ENCODE results near the gene SCGB1C2. TPM values are rescaled to one million over a fixed set of nuclear protein-coding genes. Genes with fewer than 3 reads are reported as not detected.

SCGB1C2 gene
- total RNA-seq, 1 experiment from 2014 or later: not detected

GRCh38 chr17:180381-181244 is 43.2 kb downstream of the SCGB1C2 start:
- Histone ChIP-seq H3F3A (ENCODE audit: insufficient read depth, low read depth) (no peaks in the 10 kb centered on the region), H3K27ac (no peak overlapping the region), H3K4me3 (no peak overlapping the region), H3K27me3 (ENCODE audit: insufficient read depth, low read depth) (peaks cover 38% of the 10 kb centered on the region), H2AFZ (no peak overlapping the region), H3K79me2 (ENCODE audit: low read depth) (no peaks in the 10 kb centered on the region), H3K4me1 (replicated peaks; ENCODE audit: insufficient read depth) (no peaks in the 10 kb centered on the region), H3K36me3 (ENCODE audit: low read depth) (no peaks in the 10 kb centered on the region), H3K9me2 (ENCODE audit: insufficient read depth) (no peaks in the 10 kb centered on the region), H4K20me1 (ENCODE audit: insufficient read depth) (no peaks in the 10 kb centered on the region), H3K4me2 (no peak overlapping the region), H3K9me3 (ENCODE audit: insufficient read depth, low read depth) (no peaks in the 10 kb centered on the region)
- intact Hi-C loops (cut with micrococcal nuclease; ENCODE audit: unreplicated experiment): no loop called here
- CTCF ChIA-PET: no interaction called here
- POLR2A ChIA-PET (ENCODE audit: unreplicated experiment): no interaction called here
- TF ChIP-seq CTCF (conservative IDR thresholded peaks at IDR 0.05) (no peak), EZH2 (IDR thresholded peaks at IDR 0.05; ENCODE audit: low read depth) (no peak)
- BruUV-seq (replicated peaks): no TSS peak
- DNase-seq: no peak

GRCh38 chr17:181245-182049 is 44.1 kb downstream of the SCGB1C2 start, which contains the start of gene DOC2B:
TSS of gene DOC2B (minus strand) at chr17:181650. CDS start at chr17:181479, 171 bp downstream.
- TF ChIP-seq EZH2 (IDR thresholded peaks at IDR 0.05; ENCODE audit: low read depth) (no peak), CTCF (conservative IDR thresholded peaks at IDR 0.05) (no peak)
- Histone ChIP-seq H3K9me3 (ENCODE audit: insufficient read depth, low read depth) (no peaks in the 10 kb centered on the region), H3K9me2 (ENCODE audit: insufficient read depth) (no peaks in the 10 kb centered on the region), H2AFZ (no peak within 1 kb of the TSS), H3K4me3 (no peak within 1 kb of the TSS), H3K4me1 (replicated peaks; ENCODE audit: insufficient read depth) (no peaks in the 10 kb centered on the region), H3K27ac (no peak within 1 kb of the TSS), H3F3A (ENCODE audit: insufficient read depth, low read depth) (no peaks in the 10 kb centered on the region), H3K79me2 (ENCODE audit: low read depth) (no peaks in the 10 kb centered on the region), H3K4me2 (no peak within 1 kb of the TSS), H3K27me3 (ENCODE audit: insufficient read depth, low read depth) (peaks cover 46% of the 10 kb centered on the region), H4K20me1 (ENCODE audit: insufficient read depth) (no peaks in the 10 kb centered on the region), H3K36me3 (ENCODE audit: low read depth) (no peaks in the 10 kb centered on the region)
- no TSS peak for BruUV-seq (replicated peaks)
- intact Hi-C loops (cut with micrococcal nuclease; ENCODE audit: unreplicated experiment): no loop called here
- DNase-seq: peak in 1 of 2 experiments; percentile 30
- ChIA-PET CTCF (no interaction called here), POLR2A (ENCODE audit: unreplicated experiment) (no interaction called here)

- peaks cover 54% of the 10 kb centered on the region for H3K27me3 ChIP-seq (ENCODE audit: insufficient read depth, low read depth)
- no peak overlapping the region for H2AFZ ChIP-seq
- no peaks in the 10 kb centered on the region for H3K36me3 ChIP-seq (ENCODE audit: low read depth)
- no peaks in the 10 kb centered on the region for H4K20me1 ChIP-seq (ENCODE audit: insufficient read depth)
- no peaks in the 10 kb centered on the region for H3K79me2 ChIP-seq (ENCODE audit: low read depth)
- ChIA-PET CTCF (no interaction called here), POLR2A (ENCODE audit: unreplicated experiment) (no interaction called here)
- no peaks in the 10 kb centered on the region for H3K9me2 ChIP-seq (ENCODE audit: insufficient read depth)
- H3K27ac ChIP-seq: no peak overlapping the region
- BruUV-seq (replicated peaks): no TSS peak
- intact Hi-C loops (cut with micrococcal nuclease; ENCODE audit: unreplicated experiment): no loop called here
- H3K4me1 ChIP-seq (replicated peaks; ENCODE audit: insufficient read depth): no peaks in the 10 kb centered on the region
- H3K4me3 ChIP-seq: no peak overlapping the region
- H3F3A ChIP-seq (ENCODE audit: insufficient read depth, low read depth): no peaks in the 10 kb centered on the region
- H3K4me2 ChIP-seq: no peak overlapping the region
- TF ChIP-seq CTCF (conservative IDR thresholded peaks at IDR 0.05): no peak
- no peaks in the 10 kb centered on the region for H3K9me3 ChIP-seq (ENCODE audit: insufficient read depth, low read depth)
- DNase-seq: no peak
Observed at GRCh38 chr17:182050-182751, 44.8 kb downstream of the SCGB1C2 start.

Data from PC-9 (cell line).